Liver (tissue), 9 donors: Measurements from ENCODE around the gene OSCAR. TPM values are rescaled to one million over a fixed set of nuclear protein-coding genes. Genes with fewer than 3 reads are reported as not detected.

ENCODE experiments used
- DNase-seq: peaks from one replicate; pipeline ENCODE4 v3.0.0-alpha.2; 2017; ENCODE audit warnings: low spot score
- H3K27ac ChIP-seq, 2 donors: one replicate each; pipeline ENCODE4 v1.7.0; 2013; ENCODE audit warnings: inconsistent platforms in 2 of 2, low read length in 2 of 2, control low read depth in 1 of 2, low read depth in 1 of 2, mild to moderate bottlenecking in 1 of 2
- H3K27me3 ChIP-seq, 4 donors: one replicate each; pipeline versions ENCODE4 v1.6.1 to v1.7.0; 2013; ENCODE audit warnings: low read length in 3 of 4, inconsistent platforms in 1 of 4, mild to moderate bottlenecking in 1 of 4, moderate library complexity in 1 of 4; ENCODE audit not compliant: control insufficient read depth in 4 of 4, insufficient read depth in 4 of 4
- H3K36me3 ChIP-seq, 4 donors: one replicate each; pipeline versions ENCODE4 v1.6.1 to v1.7.0; 2013; ENCODE audit warnings: low read length in 3 of 4, mild to moderate bottlenecking in 3 of 4, low read depth in 1 of 4, moderate library complexity in 1 of 4; ENCODE audit not compliant: control insufficient read depth in 4 of 4, insufficient read depth in 3 of 4
- H3K4me1 ChIP-seq, 4 donors: one replicate each; pipeline versions ENCODE4 v1.6.1 to v1.7.0; 2013; ENCODE audit warnings: low read length in 3 of 4, mild to moderate bottlenecking in 3 of 4, moderate library complexity in 1 of 4; ENCODE audit not compliant: control insufficient read depth in 4 of 4, insufficient read depth in 4 of 4
- H3K4me3 ChIP-seq, 3 donors: one replicate each; pipeline versions ENCODE4 v1.6.1 to v1.7.0; 2013; ENCODE audit warnings: low read length in 3 of 3, control low read depth in 1 of 3, low read depth in 1 of 3, mild to moderate bottlenecking in 1 of 3
- H3K9ac ChIP-seq, 2 donors: one replicate each; pipeline ENCODE4 v1.7.0; 2013; ENCODE audit warnings: low read length in 2 of 2, mild to moderate bottlenecking in 2 of 2, moderate library complexity in 2 of 2, control low read depth in 1 of 2, low read depth in 1 of 2
- H3K9me3 ChIP-seq, 4 donors: one replicate each; pipeline versions ENCODE4 v1.6.1 to v1.7.0; 2013; ENCODE audit warnings: low read length in 3 of 4; ENCODE audit not compliant: control insufficient read depth in 4 of 4
- ATF3 ChIP-seq: IDR thresholded peaks from 2 replicates; pipeline ENCODE4 v1.6.1; 2016; ENCODE audit warnings: antibody characterized with exemption
- EGR1 ChIP-seq, 2 donors: IDR thresholded peaks; 2 replicates each; pipeline ENCODE4 v1.6.1; 2016 to 2018; ENCODE audit warnings: antibody characterized with exemption in 2 of 2, low read depth in 2 of 2
- FOXA1 ChIP-seq: IDR thresholded peaks from 2 replicates; pipeline ENCODE4 v1.6.1; 2016; ENCODE audit warnings: antibody characterized with exemption
- FOXA2 ChIP-seq: IDR thresholded peaks from 2 replicates; pipeline ENCODE4 v1.6.1; 2016; ENCODE audit warnings: antibody characterized with exemption
- GABPA ChIP-seq, 2 donors: IDR thresholded peaks in 1 of 2; conservative IDR thresholded peaks in 1 of 2; 2 replicates each; pipeline ENCODE4 v1.6.1; 2016; ENCODE audit warnings: antibody characterized with exemption in 2 of 2, mild to moderate bottlenecking in 1 of 2, moderate library complexity in 1 of 2
- HNF4A ChIP-seq, 2 donors: conservative IDR thresholded peaks; 2 replicates each; pipeline ENCODE4 v1.6.1; 2016; ENCODE audit warnings: antibody characterized with exemption in 2 of 2, mild to moderate bottlenecking in 2 of 2
- HNF4G ChIP-seq: IDR thresholded peaks from 2 replicates; pipeline ENCODE4 v1.6.1; 2016; ENCODE audit warnings: antibody characterized with exemption
- NR2F2 ChIP-seq: IDR thresholded peaks from 2 replicates; pipeline ENCODE4 v1.6.1; 2016; ENCODE audit warnings: antibody characterized with exemption
- RAD21 ChIP-seq, 2 donors: IDR thresholded peaks; 2 replicates each; pipeline ENCODE4 v1.6.1; 2016; ENCODE audit warnings: antibody characterized with exemption in 2 of 2, mild to moderate bottlenecking in 2 of 2
- REST ChIP-seq: IDR thresholded peaks from 2 replicates; pipeline ENCODE4 v1.6.1; 2016; ENCODE audit warnings: antibody characterized with exemption, mild to moderate bottlenecking
- RXRA ChIP-seq, 2 donors: IDR thresholded peaks; 2 replicates each; pipeline ENCODE4 v1.6.1; 2017 to 2018; ENCODE audit warnings: antibody characterized with exemption in 2 of 2, mild to moderate bottlenecking in 1 of 2
- SP1 ChIP-seq: IDR thresholded peaks from 2 replicates; pipeline ENCODE4 v1.6.1; 2018; ENCODE audit warnings: antibody characterized with exemption, mild to moderate bottlenecking
- TAF1 ChIP-seq: conservative IDR thresholded peaks from 2 replicates; pipeline ENCODE4 v1.6.1; 2016; ENCODE audit warnings: antibody characterized with exemption, mild to moderate bottlenecking
- YY1 ChIP-seq: IDR thresholded peaks from 2 replicates; pipeline ENCODE4 v1.6.1; 2016; ENCODE audit warnings: antibody characterized with exemption, mild to moderate bottlenecking
- ZBTB33 ChIP-seq: IDR thresholded peaks from 2 replicates; pipeline ENCODE4 v1.6.1; 2016; ENCODE audit warnings: antibody characterized with exemption
- WGBS: extraction: QIAGEN DNeasy Blood & Tissue Kit; methylation state at CpG from one replicate; pipeline ENCODE4 v1.1.7; 2013; 5-methylcytosine and 5-hydroxymethylcytosine counted together
- polyA plus RNA-seq, 2 donors: library from polyadenylated mRNA; stranded (reverse) in 1 of 2; unstranded in 1 of 2; fragments of 200-250 nt in 1 of 2; fragments of >200 nt in 1 of 2; fragmentation: Nextera tagmentation in 1 of 2; extraction: Ambion mirVana in 1 of 2; gene quantifications; one replicate each; pipeline versions ENCODE4 v1.2.1 to v1.2.3, GENCODE V29; 2013 to 2015
- total RNA-seq, 2 donors: library from RNA; depleted of rRNA; stranded (reverse); fragments of >200 nt; gene quantifications; one replicate each; pipeline ENCODE4 v1.2.3, GENCODE V29; 2014
- TF ChIP-seq, protein P1 (sequence below): IDR thresholded peaks from 2 replicates; pipeline ENCODE4 v1.6.1; 2016; ENCODE audit warnings: antibody characterized with exemption
- TF ChIP-seq, protein P2 (sequence below): fragments of 150-350 bp; IDR thresholded peaks from 2 replicates; pipeline ENCODE4 v1.5.1; 2017; ENCODE audit warnings: improper control_type of control experiment, low read depth, low read length; ENCODE audit not compliant: missing input control
- donor health status: healthy.
- donor health status: healthy.
- donor health status: healthy.
- donor health status: healthy.
- donor health status: healthy.

OSCAR gene
- total and polyA plus RNA-seq, 4 donors = 0.60 to 2.0 (median 0.83) TPM

DNA sequence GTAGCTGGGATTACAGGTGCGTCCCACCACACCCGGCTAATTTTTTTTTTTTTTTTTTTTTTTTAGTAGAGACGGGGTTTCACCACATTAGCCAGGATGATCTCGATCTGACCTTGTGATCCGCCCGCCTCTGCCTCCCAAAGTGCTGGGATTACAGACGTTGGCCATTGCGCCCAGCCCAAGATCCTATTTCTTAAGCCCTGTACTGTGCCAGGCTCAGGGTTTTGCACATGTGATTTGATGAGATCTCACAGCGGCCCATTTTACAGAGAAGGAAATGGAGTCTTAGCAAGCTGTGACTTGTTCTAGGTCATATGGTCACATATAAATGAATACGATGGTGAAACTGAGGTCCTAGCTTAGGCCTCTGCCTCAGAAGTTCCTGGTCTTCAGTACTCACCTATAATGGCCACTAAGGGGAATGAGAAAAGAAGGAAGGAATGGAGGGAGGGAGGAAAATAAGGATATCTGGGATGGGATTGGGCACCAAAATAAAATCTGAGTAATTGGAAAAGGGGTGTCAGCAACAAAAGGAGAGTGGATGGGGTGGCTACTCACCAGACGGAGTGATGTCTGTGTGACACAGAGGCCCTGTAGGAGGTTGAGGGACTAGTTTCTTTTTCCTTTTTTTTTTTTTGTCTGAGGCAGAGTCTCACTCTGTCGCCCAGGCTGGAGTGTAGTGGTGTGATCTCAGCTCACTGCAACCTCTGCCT lies 1.3 kb downstream of the OSCAR start:
- Histone ChIP-seq H3K27ac (no peak overlapping the region), H3K4me3 (no peak overlapping the region), H3K36me3 (no peaks in the 10 kb centered on the region), H3K9ac (no peak overlapping the region), H3K9me3 (no peaks in the 10 kb centered on the region), H3K27me3 (peaks cover 0 to 4% (median 0%) of the 10 kb centered on the region in 4 donors), H3K4me1 (peaks cover 5 to 17% (median 13%) of the 10 kb centered on the region in 4 donors)
- 83% methylated on average over 12 of the region's 12 CpGs for WGBS
- TF ChIP-seq EGR1 (IDR thresholded peaks at IDR 0.05; ENCODE audit: low read depth in 2 of 2) = no peak
- TF ChIP-seq RXRA (IDR thresholded peaks at IDR 0.05) = no peak
- TF ChIP-seq NR2F2 = no peak
- no peak for TF ChIP-seq TAF1
- no peak for TF ChIP-seq RAD21 (IDR thresholded peaks at IDR 0.05)
- TF ChIP-seq REST = no peak
- TF ChIP-seq FOXA2 = no peak
- TF ChIP-seq YY1 = no peak
- no peak for TF ChIP-seq GABPA (IDR thresholded peaks at IDR 0.05 in 1 of 2, conservative IDR thresholded peaks at IDR 0.05 in 1 of 2)
- TF ChIP-seq HNF4A (conservative IDR thresholded peaks at IDR 0.05) = no peak
- TF ChIP-seq, protein P1, sequence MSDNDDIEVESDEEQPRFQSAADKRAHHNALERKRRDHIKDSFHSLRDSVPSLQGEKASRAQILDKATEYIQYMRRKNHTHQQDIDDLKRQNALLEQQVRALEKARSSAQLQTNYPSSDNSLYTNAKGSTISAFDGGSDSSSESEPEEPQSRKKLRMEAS = no peak
- no peak for TF ChIP-seq ATF3
- TF ChIP-seq FOXA1 = no peak
- TF ChIP-seq HNF4G = no peak
- TF ChIP-seq ZBTB33 = no peak
- no peak for DNase-seq

DNA sequence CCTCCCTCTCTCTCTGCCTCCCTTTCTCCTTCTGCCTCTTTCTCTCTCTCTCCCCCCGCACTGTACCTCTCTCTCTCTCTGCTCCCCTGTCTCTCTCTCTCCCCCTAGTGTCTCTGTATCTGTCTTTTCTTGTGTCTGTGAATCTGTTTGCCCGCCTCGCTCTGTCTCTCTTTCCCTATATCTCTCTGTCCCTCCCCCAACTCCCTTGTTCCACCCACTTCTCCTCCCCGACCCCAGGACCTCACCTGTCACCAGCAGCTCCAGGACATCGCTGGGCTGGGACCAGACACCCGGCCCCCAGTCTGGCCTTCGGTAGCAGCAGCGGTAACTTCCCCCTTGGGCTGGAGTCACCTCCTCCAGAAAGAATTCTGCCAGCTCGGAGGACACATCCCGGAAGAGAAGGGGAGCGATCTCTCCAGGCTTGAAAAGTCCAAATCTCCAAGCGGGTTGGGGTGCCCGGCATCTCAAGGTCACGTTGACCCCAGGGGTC lies 3.9 kb downstream of the OSCAR start:
- Histone ChIP-seq H3K27ac (no peak overlapping the region), H3K4me1 (peaks cover 0 to 5% (median 4%) of the 10 kb centered on the region in 4 donors), H3K4me3 (no peak overlapping the region), H3K9ac (no peak overlapping the region), H3K9me3 (no peaks in the 10 kb centered on the region), H3K27me3 (peaks cover 0 to 4% (median 0%) of the 10 kb centered on the region in 4 donors), H3K36me3 (no peaks in the 10 kb centered on the region)
- WGBS = 6% methylated on average over 14 of the region's 14 CpGs
- DNase-seq = no peak
- TF ChIP-seq, protein P2, sequence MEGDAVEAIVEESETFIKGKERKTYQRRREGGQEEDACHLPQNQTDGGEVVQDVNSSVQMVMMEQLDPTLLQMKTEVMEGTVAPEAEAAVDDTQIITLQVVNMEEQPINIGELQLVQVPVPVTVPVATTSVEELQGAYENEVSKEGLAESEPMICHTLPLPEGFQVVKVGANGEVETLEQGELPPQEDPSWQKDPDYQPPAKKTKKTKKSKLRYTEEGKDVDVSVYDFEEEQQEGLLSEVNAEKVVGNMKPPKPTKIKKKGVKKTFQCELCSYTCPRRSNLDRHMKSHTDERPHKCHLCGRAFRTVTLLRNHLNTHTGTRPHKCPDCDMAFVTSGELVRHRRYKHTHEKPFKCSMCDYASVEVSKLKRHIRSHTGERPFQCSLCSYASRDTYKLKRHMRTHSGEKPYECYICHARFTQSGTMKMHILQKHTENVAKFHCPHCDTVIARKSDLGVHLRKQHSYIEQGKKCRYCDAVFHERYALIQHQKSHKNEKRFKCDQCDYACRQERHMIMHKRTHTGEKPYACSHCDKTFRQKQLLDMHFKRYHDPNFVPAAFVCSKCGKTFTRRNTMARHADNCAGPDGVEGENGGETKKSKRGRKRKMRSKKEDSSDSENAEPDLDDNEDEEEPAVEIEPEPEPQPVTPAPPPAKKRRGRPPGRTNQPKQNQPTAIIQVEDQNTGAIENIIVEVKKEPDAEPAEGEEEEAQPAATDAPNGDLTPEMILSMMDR = no peak
- TF ChIP-seq ATF3 (no peak), RXRA (IDR thresholded peaks at IDR 0.05) (no peak), ZBTB33 (no peak), SP1 (no peak), REST (no peak), HNF4A (conservative IDR thresholded peaks at IDR 0.05) (no peak), YY1 (no peak)
